ENCODE measurements around the gene GLO1. TPM values are rescaled to one million over a fixed set of nuclear protein-coding genes. Genes with fewer than 3 reads are reported as not detected.

Gene GLO1
- polyA plus RNA-seq, 1 experiment: 123 TPM

DNA sequence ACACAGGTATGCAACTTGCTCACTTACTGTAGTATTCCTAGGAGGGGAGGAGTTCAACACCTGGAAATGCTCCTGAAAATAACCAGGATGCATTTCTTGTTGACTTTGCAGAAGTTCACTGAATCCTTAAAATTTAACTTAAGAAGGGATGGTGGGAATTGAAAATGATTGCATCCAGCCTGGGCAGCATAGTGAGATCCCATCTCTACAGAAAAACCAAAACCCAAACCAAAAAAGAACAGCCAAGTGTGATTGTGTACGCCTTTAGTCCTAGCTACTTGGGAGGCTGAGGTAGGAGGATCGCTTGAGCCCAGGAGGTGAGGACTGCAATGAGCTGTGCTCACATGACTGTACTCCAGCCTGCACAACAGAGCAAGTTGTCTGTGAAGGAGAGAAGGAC, 13.9 kb upstream of the GLO1 start:
- Histone ChIP-seq H3K27ac (ENCODE audit: low read depth, low read length) (no peak overlapping the region), H3K9me3 (ENCODE audit: control insufficient read depth, insufficient read depth, low read length) (no peaks in the 10 kb centered on the region; the same call in 1 of the 2 replicates), H3K27me3 (ENCODE audit: control insufficient read depth, insufficient read depth, low read length) (peaks cover 38% of the 10 kb centered on the region), H3K4me3 (ENCODE audit: low read depth, low read length) (no peak overlapping the region)
- POLR2A ChIA-PET: no interaction called here
- no peak for DNase-seq (ENCODE audit: low read depth, low spot score)
- CTCF ChIA-PET: no interaction called here
- TF ChIP-seq, protein P1, sequence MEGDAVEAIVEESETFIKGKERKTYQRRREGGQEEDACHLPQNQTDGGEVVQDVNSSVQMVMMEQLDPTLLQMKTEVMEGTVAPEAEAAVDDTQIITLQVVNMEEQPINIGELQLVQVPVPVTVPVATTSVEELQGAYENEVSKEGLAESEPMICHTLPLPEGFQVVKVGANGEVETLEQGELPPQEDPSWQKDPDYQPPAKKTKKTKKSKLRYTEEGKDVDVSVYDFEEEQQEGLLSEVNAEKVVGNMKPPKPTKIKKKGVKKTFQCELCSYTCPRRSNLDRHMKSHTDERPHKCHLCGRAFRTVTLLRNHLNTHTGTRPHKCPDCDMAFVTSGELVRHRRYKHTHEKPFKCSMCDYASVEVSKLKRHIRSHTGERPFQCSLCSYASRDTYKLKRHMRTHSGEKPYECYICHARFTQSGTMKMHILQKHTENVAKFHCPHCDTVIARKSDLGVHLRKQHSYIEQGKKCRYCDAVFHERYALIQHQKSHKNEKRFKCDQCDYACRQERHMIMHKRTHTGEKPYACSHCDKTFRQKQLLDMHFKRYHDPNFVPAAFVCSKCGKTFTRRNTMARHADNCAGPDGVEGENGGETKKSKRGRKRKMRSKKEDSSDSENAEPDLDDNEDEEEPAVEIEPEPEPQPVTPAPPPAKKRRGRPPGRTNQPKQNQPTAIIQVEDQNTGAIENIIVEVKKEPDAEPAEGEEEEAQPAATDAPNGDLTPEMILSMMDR (IDR thresholded peaks at IDR 0.05; ENCODE audit: low read depth, low read length): no peak

DNA sequence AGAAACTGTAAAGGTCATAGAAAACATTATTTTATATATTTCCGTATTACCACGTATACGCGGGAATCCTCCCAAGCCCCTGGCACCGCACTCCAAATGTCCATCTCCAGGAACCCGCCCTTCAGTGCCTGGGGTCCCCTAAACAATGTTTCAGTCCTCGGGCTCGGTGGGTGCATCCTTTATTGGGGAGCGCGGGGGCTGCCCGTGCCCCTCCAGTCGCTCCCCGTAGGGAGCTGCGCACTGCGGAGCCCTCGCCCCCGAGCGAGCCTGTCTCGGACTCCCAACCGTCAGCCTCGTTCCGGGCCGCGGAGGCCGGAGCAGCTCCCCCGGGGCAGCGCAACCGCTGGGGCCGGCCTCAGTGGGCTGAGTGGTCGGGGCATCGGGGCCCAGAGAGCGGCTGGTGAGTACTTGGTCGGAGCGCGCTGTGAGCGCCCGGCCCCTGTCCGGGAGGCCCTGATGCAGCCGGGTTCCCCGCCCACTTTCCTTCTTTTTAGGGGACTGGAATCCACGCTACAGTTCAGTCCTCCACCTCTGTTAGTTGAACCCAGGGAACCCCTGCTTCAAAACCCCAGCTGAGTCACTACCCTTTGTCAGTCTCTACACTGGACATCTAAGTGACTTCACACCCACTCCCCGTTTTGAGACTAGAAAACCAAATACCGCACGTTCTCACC, 12.2 kb upstream of the GLO1 start, which contains the start of gene DNAH8:
Gene DNAH8, plus strand, starts transcription at position 296 of the 674 bp plus-strand sequence. CDS start 7,499 bp downstream, outside the sequence.
- TF ChIP-seq, protein P1 (IDR thresholded peaks at IDR 0.05; ENCODE audit: low read depth, low read length): no peak
- Histone ChIP-seq H3K9me3 (ENCODE audit: control insufficient read depth, insufficient read depth, low read length) (no peaks in the 10 kb centered on the region; the same call in none of the 2 replicates), H3K27me3 (ENCODE audit: control insufficient read depth, insufficient read depth, low read length) (peaks cover 38% of the 10 kb centered on the region), H3K4me3 (ENCODE audit: low read depth, low read length) (peak within 1 kb of the TSS; percentile 39), H3K27ac (ENCODE audit: low read depth, low read length) (no peak within 1 kb of the TSS)
- DNase-seq (ENCODE audit: low read depth, low spot score): no peak
- CTCF ChIA-PET: no interaction called here
- POLR2A ChIA-PET: interaction anchor here (0.7 kb wide), 1 partner anchor 49 kb away, joined by 3 read pairs; no protein-coding TSS in a partner anchor

DNA sequence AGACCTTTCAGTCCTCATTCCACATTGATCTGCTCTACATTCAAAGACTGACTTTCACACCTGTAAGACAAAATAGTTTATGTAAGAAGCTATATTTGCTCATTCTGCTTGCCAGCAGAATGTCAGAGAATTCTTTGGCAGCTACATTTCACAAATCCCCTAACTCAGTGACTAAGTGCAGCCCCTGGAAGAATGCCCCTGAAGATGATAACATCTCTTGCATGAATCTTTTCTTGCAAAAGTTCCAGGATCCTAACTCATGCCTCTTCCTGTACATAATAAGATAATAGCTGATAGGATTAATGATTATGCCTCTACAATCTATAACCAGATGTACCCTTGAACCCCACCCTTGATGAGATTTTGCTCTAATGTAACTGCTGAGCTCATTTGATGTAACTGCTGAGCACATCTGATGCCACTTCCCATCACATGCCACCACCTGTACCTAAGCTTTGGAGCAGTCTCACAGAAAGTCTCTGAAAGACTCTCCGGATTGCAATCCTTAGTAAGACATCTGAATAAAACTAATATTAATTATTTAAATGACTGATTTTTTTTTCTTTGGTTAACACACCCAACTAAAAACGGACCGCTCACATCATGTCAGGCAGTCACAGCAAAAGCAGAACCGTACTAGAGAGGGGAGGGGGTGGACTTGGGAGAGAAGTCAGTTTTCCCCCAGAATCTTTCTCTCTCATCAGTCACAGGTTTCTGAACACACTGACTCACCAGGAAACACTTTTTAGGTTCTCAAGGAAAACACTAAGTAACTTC, 11.5 kb upstream of the GLO1 start:
- Histone ChIP-seq H3K27me3 (ENCODE audit: control insufficient read depth, insufficient read depth, low read length) (peaks cover 32% of the 10 kb centered on the region), H3K27ac (ENCODE audit: low read depth, low read length) (no peak overlapping the region), H3K4me3 (ENCODE audit: low read depth, low read length) (no peak overlapping the region), H3K9me3 (ENCODE audit: control insufficient read depth, insufficient read depth, low read length) (no peaks in the 10 kb centered on the region; the same call in none of the 2 replicates)
- TF ChIP-seq, protein P1 (IDR thresholded peaks at IDR 0.05; ENCODE audit: low read depth, low read length): no peak
- ChIA-PET POLR2A (interaction anchor here (0.7 kb wide), 1 partner anchor 48 kb away, joined by 3 read pairs; no protein-coding TSS in a partner anchor), CTCF (interaction anchor here (0.5 kb wide), 1 partner anchor 1009 kb away, joined by 3 read pairs; no protein-coding TSS in a partner anchor)
- DNase-seq (ENCODE audit: low read depth, low spot score): no peak

DNA sequence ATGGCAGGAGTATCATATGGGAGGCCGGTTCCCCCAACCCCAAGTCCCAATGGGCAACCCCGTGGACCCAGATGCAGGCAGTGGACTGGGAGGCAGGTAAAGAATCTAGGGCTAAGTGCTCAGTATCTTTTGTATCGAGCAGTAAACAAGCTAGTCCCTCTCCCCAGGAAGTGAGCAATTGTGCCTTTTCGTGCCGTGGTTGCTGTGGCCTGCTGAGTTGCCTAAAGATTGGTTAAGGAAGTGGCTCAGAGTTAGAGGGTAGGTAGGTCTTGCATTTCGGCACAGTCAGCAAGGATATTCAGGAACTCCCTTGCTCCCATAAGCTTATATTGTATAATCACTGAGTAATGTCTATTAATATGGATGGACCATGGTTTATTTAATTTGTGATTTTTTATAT, 10.9 kb upstream of the GLO1 start:
- DNase-seq (ENCODE audit: low read depth, low spot score): no peak
- POLR2A ChIA-PET: no interaction called here
- TF ChIP-seq, protein P1 (IDR thresholded peaks at IDR 0.05; ENCODE audit: low read depth, low read length): no peak

More for the DNA sequence above, 10.9 kb upstream of the GLO1 start:
- CTCF ChIA-PET: interaction anchor here (0.5 kb wide), 1 partner anchor 1009 kb away, joined by 3 read pairs; no protein-coding TSS in a partner anchor
- Histone ChIP-seq H3K9me3 (ENCODE audit: control insufficient read depth, insufficient read depth, low read length) (no peaks in the 10 kb centered on the region; the same call in none of the 2 replicates), H3K4me3 (ENCODE audit: low read depth, low read length) (no peak overlapping the region), H3K27me3 (ENCODE audit: control insufficient read depth, insufficient read depth, low read length) (peaks cover 29% of the 10 kb centered on the region), H3K27ac (ENCODE audit: low read depth, low read length) (no peak overlapping the region)
